HG03565 (cell line): ENCODE measurements around the gene DNAJB11.
"Not testable (repeated sequence)": the region's sequence is repeated elsewhere in the genome, so short reads cannot be mapped to it uniquely, and the experiment has no call there.

Experiments
- ATAC-seq: cut with Tn5 transposase; IDR thresholded peaks from one replicate; pipeline ENCODE4 v1.9.1; 2021; ENCODE audit warnings: mild to moderate bottlenecking, moderate library complexity; ENCODE audit not compliant: unreplicated experiment

The DNAJB11 gene

GRCh38 chr3:186570096-186570940 is at the start of gene DNAJB11:
Gene DNAJB11 (plus strand): TSS chr3:186570720. CDS start chr3:186570898, 178 bp downstream.
- ATAC-seq, result peak; percentile 83

DNA sequence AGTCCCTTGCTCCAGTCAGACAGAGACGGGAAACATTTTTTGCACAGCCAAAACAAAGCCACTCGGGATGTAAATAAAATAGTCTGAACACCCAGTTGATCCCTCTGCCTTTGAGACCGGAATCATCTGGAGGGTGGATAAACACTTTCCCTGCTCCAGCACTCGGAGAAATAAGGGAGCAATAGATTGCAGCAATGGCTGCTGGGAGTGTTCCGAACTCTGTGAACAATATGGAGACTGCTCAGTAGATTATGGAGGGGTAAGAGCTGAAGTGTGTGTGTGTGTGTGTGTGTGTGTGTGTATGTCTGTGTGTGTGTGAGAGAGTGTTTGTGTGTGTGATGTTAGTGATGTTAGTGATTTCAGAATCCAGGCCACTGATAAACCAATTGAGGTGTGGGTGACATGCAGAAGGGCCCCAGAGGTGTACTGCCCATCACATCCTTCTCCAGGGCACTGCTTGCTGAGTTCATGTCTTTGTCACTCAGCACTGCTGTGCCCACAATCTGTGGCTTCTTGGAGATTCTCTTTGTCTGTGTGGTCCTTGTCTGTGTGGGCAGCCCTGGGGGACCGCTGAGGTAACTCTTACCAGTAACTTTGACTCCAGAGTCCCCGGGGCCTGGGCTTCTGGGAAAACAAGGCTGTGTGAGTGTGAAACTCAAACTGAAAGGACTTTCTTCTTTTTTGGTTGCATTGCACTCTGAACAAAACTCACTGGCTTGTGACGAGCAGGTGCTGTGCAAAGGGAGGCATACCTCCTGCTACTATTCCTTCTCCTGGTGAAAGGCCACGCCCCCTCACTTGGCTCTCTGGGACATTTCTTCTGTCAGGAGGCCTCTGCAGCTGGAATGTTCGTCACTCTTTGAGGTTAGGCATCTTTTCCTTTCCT is 49.3 kb upstream of the DNAJB11 start:
- peak; percentile 56 for ATAC-seq

DNA sequence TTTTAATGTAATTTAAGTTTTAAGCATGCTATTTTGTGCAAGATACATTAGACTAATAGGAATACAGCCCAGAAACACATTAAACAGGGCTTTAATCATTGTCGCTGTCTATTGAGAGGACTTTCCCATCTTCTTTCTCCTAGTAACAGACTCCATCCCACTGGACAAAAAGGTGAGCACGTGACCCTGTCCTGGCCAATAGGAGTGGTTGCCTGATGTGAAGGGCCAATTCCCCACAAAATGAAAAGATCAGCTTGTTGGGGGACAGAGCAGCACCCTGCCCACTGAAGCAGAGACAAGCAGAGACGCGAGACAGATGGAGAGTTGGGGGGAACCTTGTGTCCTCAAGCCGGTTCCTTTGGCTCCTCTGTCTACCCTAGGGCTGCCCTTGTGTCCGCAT is 47.5 kb upstream of the DNAJB11 start:
- ATAC-seq, result no peak

DNA sequence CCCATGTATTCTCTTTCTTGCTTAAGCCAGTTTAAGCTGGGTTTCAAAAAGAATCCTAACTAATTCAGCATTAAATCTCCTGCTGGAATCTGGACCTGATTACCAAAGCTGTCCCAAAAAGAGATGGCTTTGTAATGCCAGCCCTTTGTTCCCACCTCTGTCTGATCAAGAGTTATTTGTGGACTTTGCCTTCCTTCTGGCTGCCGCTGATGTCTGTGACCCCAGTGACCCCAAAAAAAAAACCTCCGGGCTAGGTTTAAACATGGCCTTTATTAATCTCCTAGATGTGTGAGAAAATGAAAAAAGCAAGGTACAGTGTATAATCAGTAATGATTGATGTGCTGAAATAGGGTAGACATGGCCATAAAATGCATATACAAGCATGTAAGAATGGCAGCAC is 47.1 kb upstream of the DNAJB11 start:
- ATAC-seq, result no peak

GRCh38 chr3:186524616-186525015 is 45.9 kb upstream of the DNAJB11 start:
- no peak for ATAC-seq

DNA sequence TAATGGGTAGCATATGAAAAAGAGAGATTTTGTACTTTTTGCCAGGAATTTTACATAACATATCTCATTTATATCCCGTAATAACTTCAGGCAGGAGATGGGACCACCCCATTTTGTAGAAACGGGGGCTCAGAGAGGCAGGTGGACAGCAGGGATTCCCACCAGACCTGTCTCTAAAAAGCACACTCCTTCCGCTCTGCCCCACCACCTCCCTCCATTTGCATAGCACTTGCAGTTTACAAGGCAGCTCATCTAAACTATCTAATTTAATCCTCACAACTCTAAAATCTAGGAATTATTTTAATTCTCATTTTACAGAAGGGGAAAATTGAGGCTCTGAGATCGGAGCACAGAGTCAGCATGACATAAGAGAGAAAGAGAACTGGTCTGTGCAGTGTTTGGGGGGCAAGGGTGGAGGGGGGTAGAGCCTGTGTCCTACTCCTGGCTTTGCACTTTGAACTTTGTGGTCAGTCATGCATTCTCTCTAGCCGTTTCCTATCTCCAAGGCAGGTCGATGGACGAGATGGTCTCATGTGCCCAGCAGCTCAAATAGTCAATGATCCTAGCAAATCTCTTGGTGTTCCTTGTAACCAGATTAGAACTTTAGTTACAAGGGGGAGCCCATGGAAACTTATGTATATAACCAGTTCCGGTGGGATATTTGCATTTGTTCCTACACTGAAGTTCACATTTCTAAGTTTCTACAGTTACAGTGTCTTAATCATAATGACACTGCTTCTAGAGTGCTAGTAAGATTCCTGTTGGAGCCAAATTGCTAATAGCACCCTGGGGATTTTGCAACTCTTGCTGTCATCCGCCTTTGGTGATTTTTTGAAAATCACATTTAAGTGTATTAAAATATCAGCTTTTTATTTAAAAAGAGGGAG is 44.9 kb upstream of the DNAJB11 start:
- no peak for ATAC-seq

DNA sequence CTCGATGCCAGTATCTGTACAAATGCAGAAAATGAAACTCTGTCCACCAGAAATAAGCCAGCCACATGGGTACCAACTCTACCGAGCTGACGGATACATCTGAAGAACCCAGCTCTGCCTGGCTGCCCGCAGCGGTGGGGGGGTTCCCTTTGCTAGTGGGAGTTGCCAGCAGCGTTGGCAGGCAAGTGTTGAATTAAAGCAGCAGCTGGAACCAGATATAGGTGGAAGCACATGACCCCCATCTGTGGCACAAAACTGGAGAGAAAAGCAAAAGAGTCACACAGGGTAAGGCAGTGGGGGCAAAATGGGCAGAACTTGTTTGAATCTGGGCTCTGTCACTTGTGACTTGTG is 44.3 kb upstream of the DNAJB11 start:
- no peak for ATAC-seq

DNA sequence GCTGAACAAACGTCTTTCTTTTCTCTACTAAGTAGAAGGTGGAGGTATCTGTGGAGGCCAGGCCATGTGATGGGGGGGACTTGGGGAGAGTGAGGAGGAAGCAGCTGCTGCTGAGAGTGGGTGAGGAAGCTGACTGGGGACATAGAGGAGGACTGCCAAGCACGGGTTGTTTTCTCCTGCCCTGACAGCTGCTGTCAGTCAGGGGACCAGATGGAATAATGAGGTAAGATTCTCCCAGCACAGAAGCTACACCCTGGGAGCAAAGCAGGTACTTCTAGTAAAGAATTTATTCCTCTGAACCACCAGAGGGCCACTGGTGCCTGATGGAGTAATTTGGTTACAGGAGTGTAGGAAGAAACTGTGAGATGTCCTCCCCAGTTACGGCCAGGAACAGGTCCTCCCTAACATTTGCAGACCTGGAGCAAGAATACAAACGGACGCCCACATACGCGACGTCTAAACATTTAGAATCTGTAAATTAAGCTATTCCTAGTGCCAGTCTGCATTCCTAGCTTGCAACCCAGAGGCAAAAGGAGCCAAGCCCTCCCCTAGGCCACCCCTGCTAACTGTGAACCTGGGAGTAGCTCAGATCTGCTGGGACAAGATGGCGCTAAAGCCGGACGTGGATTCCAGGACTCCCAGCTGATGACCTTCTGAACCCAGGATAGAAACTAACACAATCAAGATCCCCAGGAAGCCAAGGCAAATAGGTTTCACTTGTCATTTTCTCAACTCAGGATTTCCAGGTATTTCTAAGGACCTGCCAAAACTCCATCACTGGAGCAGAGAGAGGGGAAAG is 41.1 kb upstream of the DNAJB11 start:
- no peak for ATAC-seq

GRCh38 chr3:186530415-186530814 is 40.1 kb upstream of the DNAJB11 start:
- no peak for ATAC-seq

DNA sequence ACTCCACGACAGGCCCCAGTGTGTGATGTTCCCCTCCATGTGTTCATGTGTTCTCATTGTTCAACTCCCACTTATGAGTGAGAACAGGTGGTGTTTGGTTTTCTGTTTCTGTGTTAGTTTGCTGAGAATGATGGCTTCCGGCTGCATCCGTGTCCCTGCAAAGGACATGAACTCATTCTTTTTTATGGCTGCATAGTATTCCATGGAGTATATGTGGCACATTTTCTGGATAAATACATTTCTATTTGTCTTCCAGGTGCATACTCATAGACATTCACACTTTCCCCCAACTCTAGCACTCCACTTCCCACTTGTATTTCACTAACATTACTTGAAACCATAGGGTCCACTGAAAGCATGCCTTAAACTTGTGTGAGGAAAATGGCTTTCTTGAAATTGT is 38.8 kb upstream of the DNAJB11 start:
- not testable (repeated sequence) for ATAC-seq

DNA sequence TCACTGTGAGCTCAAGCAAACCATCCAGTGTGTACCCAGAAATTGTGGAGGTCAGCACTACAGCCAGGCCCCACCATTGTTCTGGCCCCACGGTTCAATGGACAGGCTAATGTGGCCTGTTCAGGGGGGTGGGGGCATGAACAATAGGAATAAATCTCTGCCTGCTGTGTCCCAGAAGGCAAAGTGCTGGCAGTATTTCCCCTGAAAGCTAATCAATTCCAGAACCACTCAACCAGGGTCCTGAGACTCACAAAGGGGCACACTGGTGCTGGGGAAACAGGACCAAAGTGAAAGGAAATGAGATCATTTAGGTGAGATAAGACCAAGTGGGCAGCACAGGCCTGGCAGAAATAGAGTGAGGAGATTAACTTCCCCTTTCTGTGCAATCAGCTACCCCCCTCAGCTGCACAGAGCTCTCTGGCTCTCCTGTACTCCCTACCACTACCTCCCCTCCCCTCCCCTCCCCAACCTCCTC is 37.9 kb upstream of the DNAJB11 start:
- ATAC-seq, result peak; percentile 32

- ATAC-seq, result peak; percentile 82
These were observed 36.3 kb upstream of the DNAJB11 start for GRCh38 chr3:186534113-186534669.

DNA sequence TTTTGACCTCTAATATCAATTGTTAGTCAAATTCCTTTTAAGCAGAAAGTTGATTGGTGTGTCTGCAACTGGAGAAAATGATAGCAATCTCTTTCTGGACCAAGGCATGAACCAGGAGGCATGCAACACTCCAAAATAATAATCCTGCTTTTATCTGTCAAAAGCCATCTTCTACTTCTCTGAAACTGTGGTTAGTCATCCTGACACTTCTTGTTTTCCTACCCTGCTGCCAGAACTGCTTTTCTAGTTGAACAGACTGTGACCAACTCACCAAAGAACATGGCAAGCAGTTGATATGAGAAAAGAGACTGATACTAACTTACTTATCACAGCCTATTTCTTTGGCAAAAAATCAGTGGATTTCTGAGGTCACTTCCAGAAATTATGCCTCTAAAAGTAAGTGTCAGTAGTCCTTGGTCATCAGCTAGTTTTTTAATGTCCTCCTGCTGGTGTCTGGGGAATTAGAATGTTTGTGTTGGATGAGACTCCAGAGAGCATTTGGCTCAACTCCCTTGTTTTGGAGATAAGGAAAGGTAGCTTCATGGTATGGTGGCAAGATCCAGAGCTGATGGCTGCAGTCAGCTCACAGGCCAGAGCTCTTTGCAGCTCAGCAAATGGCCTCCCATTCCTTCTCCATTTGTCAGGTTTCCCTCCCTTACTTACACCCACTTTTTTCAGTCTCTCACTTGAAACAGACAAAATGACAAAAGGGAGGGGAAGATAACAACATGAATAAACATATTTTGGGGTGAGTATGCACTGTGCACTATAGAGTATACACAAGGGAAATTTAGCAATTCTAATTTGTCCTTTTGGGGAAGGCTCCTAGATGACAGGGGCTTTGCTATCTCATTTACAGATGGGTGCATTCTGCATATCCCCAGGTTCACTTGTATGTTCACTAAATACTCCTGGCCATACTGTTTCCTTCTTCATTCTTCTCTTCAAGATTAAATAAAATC is 33.4 kb upstream of the DNAJB11 start:
- no peak for ATAC-seq

DNA sequence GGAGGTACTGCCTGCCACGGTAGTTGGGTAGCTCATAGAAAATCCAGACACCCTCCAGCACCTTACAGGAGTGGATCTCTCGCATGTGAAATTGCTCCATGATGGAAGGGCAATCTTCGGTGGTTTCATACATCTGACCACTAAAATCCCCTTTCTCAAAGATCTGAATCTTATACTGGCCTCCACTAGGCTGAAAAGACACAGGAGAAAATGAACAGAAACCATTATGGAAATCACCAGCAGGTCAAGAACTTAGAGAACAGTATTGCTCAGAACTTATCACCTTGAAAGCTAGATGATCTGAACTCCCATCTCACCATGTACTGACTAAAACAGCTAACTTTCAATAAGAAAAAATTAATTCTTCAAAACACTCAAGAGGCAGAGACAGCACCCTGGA is 31.7 kb upstream of the DNAJB11 start:
- ATAC-seq, result no peak

DNA sequence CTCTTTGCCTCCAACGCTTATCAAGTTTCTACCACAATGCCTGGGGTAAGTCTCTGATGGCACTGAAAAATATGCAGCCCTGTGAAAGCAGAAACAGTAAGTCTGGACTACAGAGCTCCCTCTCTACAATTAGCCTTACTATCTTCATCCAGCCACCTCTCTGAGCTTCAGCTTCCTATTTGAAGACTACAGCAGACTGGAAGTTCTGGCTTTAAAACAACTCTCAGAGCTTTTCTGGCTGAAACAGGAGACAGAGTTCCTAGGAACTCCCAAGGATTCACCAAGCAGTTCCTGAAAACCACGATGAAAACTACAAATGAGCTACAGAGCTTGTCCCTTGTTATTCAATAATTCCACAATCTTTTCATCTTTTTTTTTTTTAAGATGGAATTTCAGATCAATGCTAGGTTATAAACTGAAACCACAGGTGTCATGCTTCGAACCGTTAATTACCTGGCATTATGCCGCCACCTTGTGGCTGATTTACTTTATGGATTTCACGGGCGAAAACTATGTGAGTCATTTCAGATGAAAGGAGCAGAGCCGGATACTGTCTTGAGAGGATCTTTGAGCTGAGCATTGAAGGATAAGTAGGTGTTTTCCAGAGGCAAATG is 30.2 kb upstream of the DNAJB11 start:
- ATAC-seq, result peak; percentile 43

DNA sequence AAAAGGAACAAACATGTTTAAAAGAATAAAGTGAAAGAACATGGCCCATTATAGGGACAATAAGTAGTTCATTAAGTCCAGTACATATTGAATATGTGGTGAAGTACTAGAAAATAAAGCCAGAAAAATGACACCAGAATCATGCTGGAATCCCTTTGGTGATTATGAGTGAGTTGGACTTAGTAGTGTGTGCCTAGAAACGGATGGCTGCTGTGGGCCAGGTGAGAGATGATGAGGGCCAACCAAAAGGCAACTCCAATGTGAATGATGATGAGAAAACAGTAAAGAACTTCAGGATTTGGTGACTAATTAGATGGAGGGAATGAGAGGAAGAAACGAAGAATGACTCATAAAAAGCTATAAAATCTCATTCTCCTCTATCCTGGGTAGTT is 29.7 kb upstream of the DNAJB11 start:
- no peak for ATAC-seq

- ATAC-seq, result no peak
These were observed 26.2 kb upstream of the DNAJB11 start, which contains the start of gene CRYGS for GRCh38 chr3:186544281-186544680. Gene CRYGS (minus strand): TSS chr3:186544380. CDS start chr3:186544326, 54 bp downstream.

- ATAC-seq, result no peak
These were observed 21.0 kb upstream of the DNAJB11 start for GRCh38 chr3:186549497-186549896.
